NCI-H1417 treated with DMSO at 0.1 percent for 48 hours (cell line): Measurements from ENCODE around the gene MOB3C.

Experiments used
- DNase-seq: peaks from one replicate; lab custom pipeline; 2025; lab: John Stamatoyannopoulos, UW

MOB3C gene

GRCh38 chr1:46571691-46572225, 44.9 kb downstream of the MOB3C start:
- DNase-seq = no peak

DNA sequence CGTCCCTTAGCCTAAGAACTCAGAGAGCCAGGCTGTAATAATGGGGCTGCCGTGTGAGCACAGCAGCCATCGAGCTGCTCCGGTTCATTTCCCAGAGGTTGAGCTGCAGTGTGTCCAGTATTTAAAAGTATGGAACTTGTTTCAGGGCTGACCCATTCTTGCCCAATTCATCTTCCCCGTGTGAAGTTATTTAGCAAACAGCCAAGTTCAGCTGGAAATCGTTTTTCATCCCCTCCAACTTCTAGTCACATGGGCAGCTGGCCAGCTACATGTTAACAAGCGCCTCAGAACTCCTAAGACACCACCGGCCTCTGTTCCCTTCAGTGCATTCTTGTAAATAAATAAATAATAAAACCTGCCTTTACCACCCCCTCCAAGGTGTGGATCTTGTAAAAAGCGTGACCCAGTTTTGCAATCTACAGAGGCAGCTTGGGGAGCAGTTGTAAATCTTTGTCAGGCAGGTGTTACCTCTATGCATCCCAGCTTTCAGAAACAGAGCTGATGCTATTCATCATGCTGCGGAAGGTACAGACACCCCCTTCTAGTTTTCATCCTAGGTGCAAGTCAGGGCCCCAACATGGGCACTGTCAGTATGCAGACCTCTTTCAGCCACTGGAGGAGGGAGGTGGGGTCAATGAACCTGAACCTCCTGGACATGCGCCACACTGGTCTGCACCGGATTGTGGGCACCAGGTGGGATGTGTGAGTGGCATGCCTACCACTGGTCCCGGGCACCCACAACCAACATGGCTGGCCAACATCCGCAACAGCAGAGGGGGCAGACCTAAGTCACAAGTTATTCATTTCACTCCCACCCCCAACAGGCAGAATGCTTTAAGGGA, 46.5 kb downstream of the MOB3C start:
- DNase-seq = no peak

DNA sequence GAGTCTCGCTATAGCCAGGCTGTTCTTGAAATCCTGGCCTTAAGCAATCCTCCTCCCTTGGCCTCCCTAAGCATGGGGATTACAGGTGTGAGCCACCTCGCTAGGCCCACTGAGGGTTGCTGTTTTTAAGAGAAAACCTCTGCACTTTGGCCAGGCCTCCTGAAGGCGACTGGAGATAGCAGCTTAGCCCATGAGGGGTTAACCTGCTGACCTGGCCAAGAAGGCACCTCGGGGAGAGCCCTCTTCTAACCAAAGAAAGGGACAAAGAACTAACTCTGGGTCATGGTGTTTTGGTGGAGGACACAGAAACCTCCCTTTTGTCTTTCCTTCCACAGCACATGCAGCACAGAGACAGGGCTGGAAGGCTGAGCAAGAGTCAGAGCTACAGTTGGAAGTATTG, 47.5 kb downstream of the MOB3C start:
- no peak for DNase-seq

DNA sequence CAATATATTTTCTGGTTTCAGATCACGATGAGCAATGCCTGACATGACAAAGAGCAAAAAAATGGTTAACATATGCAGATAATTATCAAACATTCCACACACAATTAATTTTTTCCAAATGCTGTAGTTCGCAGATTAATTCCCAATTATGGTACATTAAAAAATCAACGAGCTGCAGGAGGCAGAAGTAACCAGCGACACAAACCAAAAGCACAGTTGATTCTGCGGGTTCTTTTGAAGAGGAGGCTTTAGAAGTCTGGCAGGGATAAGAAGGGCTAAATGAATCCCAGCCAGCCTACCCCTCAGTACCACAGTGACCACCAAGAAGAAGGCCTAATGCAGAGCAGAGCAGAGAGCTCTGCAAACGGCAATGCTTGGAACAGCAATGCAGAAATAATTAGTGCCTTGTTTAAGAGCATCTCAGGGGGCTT, 48.1 kb downstream of the MOB3C start:
- DNase-seq = no peak

GRCh38 chr1:46563341-46563740, 53.3 kb downstream of the MOB3C start:
- DNase-seq = no peak

GRCh38 chr1:46562498-46562897, 54.1 kb downstream of the MOB3C start:
- no peak for DNase-seq

- no peak for DNase-seq
Measured at GRCh38 chr1:46558966-46559365, 57.6 kb downstream of the MOB3C start.

GRCh38 chr1:46558141-46558963, 58.3 kb downstream of the MOB3C start:
- no peak for DNase-seq
